Measurements from ENCODE around the gene DERL3.

DNA sequence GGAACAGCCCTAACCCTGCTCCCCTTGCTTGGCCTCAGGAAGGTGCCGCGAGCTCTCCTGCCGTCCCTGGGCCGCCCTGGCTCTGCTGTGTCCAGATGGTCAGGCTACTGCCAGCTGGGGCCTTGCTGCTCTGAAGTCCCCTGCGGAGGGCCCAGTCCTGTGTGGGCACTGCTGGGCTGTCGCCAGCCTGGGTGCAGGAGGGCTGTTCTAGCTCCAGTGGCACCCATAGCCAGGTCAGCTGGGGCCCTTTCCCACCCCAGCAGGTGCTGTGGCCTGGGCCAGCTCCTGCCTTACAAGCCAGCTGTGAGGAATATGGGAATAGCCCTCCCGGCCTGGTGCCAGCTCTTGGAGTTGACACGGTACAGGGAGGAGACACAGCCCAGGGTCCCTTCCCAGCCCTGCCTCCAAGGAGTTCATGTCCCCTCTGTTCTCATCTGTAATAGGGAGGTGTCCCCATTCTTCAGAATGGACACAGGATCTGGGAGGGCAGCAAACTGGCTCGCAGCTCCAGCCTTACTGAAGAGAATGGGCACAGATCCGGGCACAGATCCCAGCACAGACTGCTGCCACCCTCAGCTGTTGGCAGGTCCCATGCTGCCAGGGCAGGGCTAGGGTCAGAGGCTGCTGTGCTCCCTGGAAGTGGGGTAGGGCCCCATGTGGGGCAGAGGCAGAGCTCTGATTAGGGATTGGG is 3.9 kb downstream of the DERL3 start:
- TF ChIP-seq, protein P1, sequence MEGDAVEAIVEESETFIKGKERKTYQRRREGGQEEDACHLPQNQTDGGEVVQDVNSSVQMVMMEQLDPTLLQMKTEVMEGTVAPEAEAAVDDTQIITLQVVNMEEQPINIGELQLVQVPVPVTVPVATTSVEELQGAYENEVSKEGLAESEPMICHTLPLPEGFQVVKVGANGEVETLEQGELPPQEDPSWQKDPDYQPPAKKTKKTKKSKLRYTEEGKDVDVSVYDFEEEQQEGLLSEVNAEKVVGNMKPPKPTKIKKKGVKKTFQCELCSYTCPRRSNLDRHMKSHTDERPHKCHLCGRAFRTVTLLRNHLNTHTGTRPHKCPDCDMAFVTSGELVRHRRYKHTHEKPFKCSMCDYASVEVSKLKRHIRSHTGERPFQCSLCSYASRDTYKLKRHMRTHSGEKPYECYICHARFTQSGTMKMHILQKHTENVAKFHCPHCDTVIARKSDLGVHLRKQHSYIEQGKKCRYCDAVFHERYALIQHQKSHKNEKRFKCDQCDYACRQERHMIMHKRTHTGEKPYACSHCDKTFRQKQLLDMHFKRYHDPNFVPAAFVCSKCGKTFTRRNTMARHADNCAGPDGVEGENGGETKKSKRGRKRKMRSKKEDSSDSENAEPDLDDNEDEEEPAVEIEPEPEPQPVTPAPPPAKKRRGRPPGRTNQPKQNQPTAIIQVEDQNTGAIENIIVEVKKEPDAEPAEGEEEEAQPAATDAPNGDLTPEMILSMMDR (IDR thresholded peaks at IDR 0.05) = no peak
- TF ChIP-seq POLR2AphosphoS5 (IDR thresholded peaks at IDR 0.05) (no peak), POLR2A (IDR thresholded peaks at IDR 0.05; ENCODE audit: low read depth) (no peak)
